NCI-H1417 treated with DMSO at 0.1 percent for 48 hours (cell line): ENCODE results near the gene POLR1G.
A peak's percentile ranks its signal among the peaks of the same experiment; 100 is the strongest.

Experiments used
- DNase-seq: peaks from one replicate; lab custom pipeline; 2025; lab: John Stamatoyannopoulos, UW

Gene POLR1G

GRCh38 chr19:45406226-45407090 is at the start of gene POLR1G:
POLR1G (plus strand) TSS chr19:45406644; CDS start chr19:45406697, 53 bp downstream.
- DNase-seq: peak; percentile 48

GRCh38 chr19:45356760-45357444 is 49.5 kb upstream of the POLR1G start:
- no peak for DNase-seq

GRCh38 chr19:45357445-45357783 is 49.0 kb upstream of the POLR1G start:
- no peak for DNase-seq

GRCh38 chr19:45358213-45358792 is 48.1 kb upstream of the POLR1G start:
- DNase-seq: no peak

- DNase-seq: no peak
Observed at GRCh38 chr19:45361608-45362007, 44.8 kb upstream of the POLR1G start.

- no peak for DNase-seq
Observed at GRCh38 chr19:45362291-45362690, 44.2 kb upstream of the POLR1G start.

GRCh38 chr19:45363861-45364459 is 42.5 kb upstream of the POLR1G start:
- no peak for DNase-seq

GRCh38 chr19:45364696-45365095 is 41.7 kb upstream of the POLR1G start:
- no peak for DNase-seq

GRCh38 chr19:45368127-45368526 is 38.3 kb upstream of the POLR1G start:
- DNase-seq: no peak

GRCh38 chr19:45368737-45369340 is 37.6 kb upstream of the POLR1G start:
- DNase-seq: no peak

GRCh38 chr19:45370410-45371204 is 35.8 kb upstream of the POLR1G start, which contains the start of gene ERCC2:
ERCC2 (minus strand) TSS chr19:45370573; CDS start chr19:45370540, 33 bp downstream.
- DNase-seq: peak; percentile 78

- DNase-seq: no peak
Observed at GRCh38 chr19:45376045-45376724, 30.3 kb upstream of the POLR1G start.

- no peak for DNase-seq
Observed at GRCh38 chr19:45380107-45380506, 26.3 kb upstream of the POLR1G start.

- no peak for DNase-seq
Observed at GRCh38 chr19:45382426-45382825, 24.0 kb upstream of the POLR1G start.

GRCh38 chr19:45385392-45386221 is 20.8 kb upstream of the POLR1G start:
- no peak for DNase-seq

GRCh38 chr19:45391346-45391745 is 15.1 kb upstream of the POLR1G start:
- DNase-seq: no peak

GRCh38 chr19:45391871-45392665 is 14.4 kb upstream of the POLR1G start:
- no peak for DNase-seq

- no peak for DNase-seq
Observed at GRCh38 chr19:45395821-45396617, 10.4 kb upstream of the POLR1G start.
